ENCODE measurements around the gene ADGRG7. TPM values are rescaled to one million over a fixed set of nuclear protein-coding genes. Genes with fewer than 3 reads are reported as not detected.
"Not testable (repeated sequence)": the region's sequence is repeated elsewhere in the genome, so short reads cannot be mapped to it uniquely, and the experiment has no call there.

The ADGRG7 gene
- total and polyA plus RNA-seq, 2 donors (not counting 1 experiment from before 2014, with no cell fraction given): not detected

- no peak for DNase-seq (ENCODE audit: low read depth in 2 of 2)
- Histone ChIP-seq H3K27ac (ENCODE audit: insufficient read depth, low read length) (no peak overlapping the region), H4K20me1 (ENCODE audit: control insufficient read depth, extremely low read depth, insufficient read depth, low read length) (no peaks in the 10 kb centered on the region), H3K4me2 (ENCODE audit: extremely low read depth, insufficient read depth, low read length) (no peak overlapping the region), H2AFZ (ENCODE audit: low read length) (no peak overlapping the region), H3K9ac (ENCODE audit: insufficient read depth, low read length) (no peak overlapping the region), H3K27me3 (ENCODE audit: control insufficient read depth, insufficient read depth, low read length) (no peaks in the 10 kb centered on the region), H3K9me3 (ENCODE audit: control insufficient read depth, insufficient read depth, low read depth, low read length) (no peaks in the 10 kb centered on the region), H3K4me1 (ENCODE audit: control insufficient read depth, extremely low read depth, insufficient read depth, low read length) (no peaks in the 10 kb centered on the region), H3K79me2 (ENCODE audit: control insufficient read depth, insufficient read depth, low read length) (no peaks in the 10 kb centered on the region), H3K4me3 (replicated peaks in 1 of 4; ENCODE audit: control extremely low read depth in 1 of 4, insufficient read depth in 1 of 4, low read depth in 3 of 4, low read length in 4 of 4) (no peak overlapping the region), H3K36me3 (ENCODE audit: control insufficient read depth, insufficient read depth, low read length) (no peaks in the 10 kb centered on the region)
- TF ChIP-seq CTCF (conservative IDR thresholded peaks at IDR 0.05 in 1 of 2, IDR thresholded peaks at IDR 0.05 in 1 of 2; ENCODE audit: low read depth in 1 of 2, low read length in 2 of 2) (no peak), EZH2 (IDR thresholded peaks at IDR 0.05; ENCODE audit: low read length, missing control alignments) (no peak)
These were observed 55.8 kb downstream of the ADGRG7 start for GRCh38 chr3:100665230-100665629.

GRCh38 chr3:100666699-100667098 is 57.3 kb downstream of the ADGRG7 start:
- not testable (repeated sequence) for H3K4me1 ChIP-seq (ENCODE audit: control insufficient read depth, extremely low read depth, insufficient read depth, low read length); H3K27me3 ChIP-seq (ENCODE audit: control insufficient read depth, insufficient read depth, low read length); H3K9ac ChIP-seq (ENCODE audit: insufficient read depth, low read length); H3K9me3 ChIP-seq (ENCODE audit: control insufficient read depth, insufficient read depth, low read depth, low read length); H3K4me2 ChIP-seq (ENCODE audit: extremely low read depth, insufficient read depth, low read length); H2AFZ ChIP-seq (ENCODE audit: low read length); H4K20me1 ChIP-seq (ENCODE audit: control insufficient read depth, extremely low read depth, insufficient read depth, low read length); H3K27ac ChIP-seq (ENCODE audit: insufficient read depth, low read length); H3K36me3 ChIP-seq (ENCODE audit: control insufficient read depth, insufficient read depth, low read length); H3K4me3 ChIP-seq (replicated peaks in 1 of 4; ENCODE audit: control extremely low read depth in 1 of 4, insufficient read depth in 1 of 4, low read depth in 3 of 4, low read length in 4 of 4); H3K79me2 ChIP-seq (ENCODE audit: control insufficient read depth, insufficient read depth, low read length)
- peak in 1 of 2 donors; percentile 18 for DNase-seq (ENCODE audit: low read depth in 2 of 2)

GRCh38 chr3:100667316-100667715 is 57.9 kb downstream of the ADGRG7 start:
- DNase-seq (ENCODE audit: low read depth in 2 of 2); H2AFZ ChIP-seq (ENCODE audit: low read length); H3K27ac ChIP-seq (ENCODE audit: insufficient read depth, low read length); H3K36me3 ChIP-seq (ENCODE audit: control insufficient read depth, insufficient read depth, low read length); H3K4me2 ChIP-seq (ENCODE audit: extremely low read depth, insufficient read depth, low read length); H3K79me2 ChIP-seq (ENCODE audit: control insufficient read depth, insufficient read depth, low read length); H3K9ac ChIP-seq (ENCODE audit: insufficient read depth, low read length); H3K4me1 ChIP-seq (ENCODE audit: control insufficient read depth, extremely low read depth, insufficient read depth, low read length); H4K20me1 ChIP-seq (ENCODE audit: control insufficient read depth, extremely low read depth, insufficient read depth, low read length); H3K27me3 ChIP-seq (ENCODE audit: control insufficient read depth, insufficient read depth, low read length); H3K9me3 ChIP-seq (ENCODE audit: control insufficient read depth, insufficient read depth, low read depth, low read length); H3K4me3 ChIP-seq (replicated peaks in 1 of 4; ENCODE audit: control extremely low read depth in 1 of 4, insufficient read depth in 1 of 4, low read depth in 3 of 4, low read length in 4 of 4): not testable (repeated sequence)

- H3K27me3 ChIP-seq (ENCODE audit: control insufficient read depth, insufficient read depth, low read length); H3K79me2 ChIP-seq (ENCODE audit: control insufficient read depth, insufficient read depth, low read length); H3K27ac ChIP-seq (ENCODE audit: insufficient read depth, low read length); H3K9me3 ChIP-seq (ENCODE audit: control insufficient read depth, insufficient read depth, low read depth, low read length); H3K36me3 ChIP-seq (ENCODE audit: control insufficient read depth, insufficient read depth, low read length); H3K4me2 ChIP-seq (ENCODE audit: extremely low read depth, insufficient read depth, low read length); DNase-seq (ENCODE audit: low read depth in 2 of 2); H2AFZ ChIP-seq (ENCODE audit: low read length); H3K9ac ChIP-seq (ENCODE audit: insufficient read depth, low read length); H4K20me1 ChIP-seq (ENCODE audit: control insufficient read depth, extremely low read depth, insufficient read depth, low read length); H3K4me1 ChIP-seq (ENCODE audit: control insufficient read depth, extremely low read depth, insufficient read depth, low read length); H3K4me3 ChIP-seq (replicated peaks in 1 of 4; ENCODE audit: control extremely low read depth in 1 of 4, insufficient read depth in 1 of 4, low read depth in 3 of 4, low read length in 4 of 4): not testable (repeated sequence)
These were observed 61.6 kb downstream of the ADGRG7 start for GRCh38 chr3:100670995-100671394.

Data from fibroblast of lung (primary cell).